Keratinocyte (primary cell): ENCODE data around the gene FBN1.

Experiments used
- EZH2 ChIP-seq: IDR thresholded peaks from one replicate; pipeline ENCODE4 v1.6.1; 2012; ENCODE audit warnings: inconsistent platforms, mild to moderate bottlenecking, low read length, moderate library complexity
- TF ChIP-seq, protein P1 (sequence below), 3 experiments: IDR thresholded peaks in 1 of 3; conservative IDR thresholded peaks in 1 of 3; optimal IDR thresholded peaks in 1 of 3; 2 replicates in 2 of 3; 3 replicates in 1 of 3; pipeline versions ENCODE3 to v1.5.1; 2011; ENCODE audit warnings: low read length in 3 of 3, mild to moderate bottlenecking in 3 of 3, moderate library complexity in 2 of 3, control low read depth in 1 of 3, inconsistent platforms in 1 of 3; ENCODE audit not compliant: insufficient read depth in 2 of 3; ENCODE audit errors: extremely low read depth in 1 of 3

- TF ChIP-seq, protein P1, sequence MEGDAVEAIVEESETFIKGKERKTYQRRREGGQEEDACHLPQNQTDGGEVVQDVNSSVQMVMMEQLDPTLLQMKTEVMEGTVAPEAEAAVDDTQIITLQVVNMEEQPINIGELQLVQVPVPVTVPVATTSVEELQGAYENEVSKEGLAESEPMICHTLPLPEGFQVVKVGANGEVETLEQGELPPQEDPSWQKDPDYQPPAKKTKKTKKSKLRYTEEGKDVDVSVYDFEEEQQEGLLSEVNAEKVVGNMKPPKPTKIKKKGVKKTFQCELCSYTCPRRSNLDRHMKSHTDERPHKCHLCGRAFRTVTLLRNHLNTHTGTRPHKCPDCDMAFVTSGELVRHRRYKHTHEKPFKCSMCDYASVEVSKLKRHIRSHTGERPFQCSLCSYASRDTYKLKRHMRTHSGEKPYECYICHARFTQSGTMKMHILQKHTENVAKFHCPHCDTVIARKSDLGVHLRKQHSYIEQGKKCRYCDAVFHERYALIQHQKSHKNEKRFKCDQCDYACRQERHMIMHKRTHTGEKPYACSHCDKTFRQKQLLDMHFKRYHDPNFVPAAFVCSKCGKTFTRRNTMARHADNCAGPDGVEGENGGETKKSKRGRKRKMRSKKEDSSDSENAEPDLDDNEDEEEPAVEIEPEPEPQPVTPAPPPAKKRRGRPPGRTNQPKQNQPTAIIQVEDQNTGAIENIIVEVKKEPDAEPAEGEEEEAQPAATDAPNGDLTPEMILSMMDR (optimal IDR thresholded peaks at IDR 0.05 in 1 of 3, IDR thresholded peaks at IDR 0.05 in 1 of 3, conservative IDR thresholded peaks at IDR 0.05 in 1 of 3; ENCODE audit: extremely low read depth in 1 of 3, insufficient read depth in 2 of 3, low read length in 3 of 3), result no peak
- no peak for TF ChIP-seq EZH2
These were observed 53.2 kb downstream of the FBN1 start for GRCh38 chr15:48592221-48592731.
